OCI-LY7 (cell line): ENCODE data around the gene DUSP2. TPM values are rescaled to one million over a fixed set of nuclear protein-coding genes. Genes with fewer than 3 reads are reported as not detected.

Experiments used
- BruUV-seq: library from RNA; stranded (reverse); fragments of 400-500 nt; replicated peaks from 2 replicates; lab custom pipeline; 2021; lab: Mats Ljungman, UMichigan
- CTCF ChIA-PET: fragments of 300-600 bp; sonication (Branson Sonifier 250); formaldehyde crosslinking; loops from one replicate; lab custom pipeline; 2022; ENCODE audit warnings: antibody characterized with exemption; ENCODE audit not compliant: unreplicated experiment; lab: Charles Lee
- POLR2A ChIA-PET: fragments of 300-600 bp; sonication (Branson Sonifier 250); formaldehyde crosslinking; loops from one replicate; lab custom pipeline; 2022; ENCODE audit warnings: antibody characterized with exemption; lab: Charles Lee
- DNase-seq: peaks from one replicate; pipeline ENCODE4 v3.0.0-alpha.2; 2015; ENCODE audit warnings: low spot score
- H2AFZ ChIP-seq: fragments of 200-600 bp; sonication (generic), shearing (Covaris generic); 2 replicates; pipeline ENCODE4 v1.6.1; 2014; ENCODE audit warnings: mild to moderate bottlenecking, antibody characterized with exemption, low read length, moderate library complexity
- H3K27ac ChIP-seq: fragments of 200-600 bp; sonication (generic); 2 replicates; pipeline ENCODE4 v1.5.1; 2014; ENCODE audit warnings: mixed run types, low read depth, mild to moderate bottlenecking, moderate library complexity, low read length, inconsistent platforms; ENCODE audit not compliant: poor library complexity, severe bottlenecking
- H3K36me3 ChIP-seq: fragments of 200-600 bp; sonication (generic); 2 replicates; pipeline ENCODE4 v1.6.1; 2014; ENCODE audit warnings: mild to moderate bottlenecking, antibody characterized with exemption, low read length, moderate library complexity, mixed read lengths; ENCODE audit not compliant: insufficient read depth
- H3K4me1 ChIP-seq: fragments of 200-600 bp; sonication (generic); 2 replicates; pipeline ENCODE4 v1.5.1; 2014; ENCODE audit warnings: mild to moderate bottlenecking, low read length; ENCODE audit not compliant: insufficient read depth, poor library complexity, severe bottlenecking
- H3K4me2 ChIP-seq: fragments of 200-600 bp; sonication (generic); 2 replicates; pipeline ENCODE4 v1.6.1; 2014; ENCODE audit warnings: mild to moderate bottlenecking, low read length
- H3K4me3 ChIP-seq: fragments of 200-600 bp; sonication (generic); 2 replicates; pipeline ENCODE4 v1.5.1; 2014; ENCODE audit warnings: mild to moderate bottlenecking, low read depth, low read length; ENCODE audit not compliant: poor library complexity, severe bottlenecking
- H3K79me2 ChIP-seq: fragments of 200-600 bp; sonication (generic); 2 replicates; pipeline ENCODE4 v1.6.1; 2016; ENCODE audit warnings: low read depth, mild to moderate bottlenecking, low read length, moderate library complexity, mixed read lengths; ENCODE audit not compliant: insufficient read depth
- H3K9me2 ChIP-seq: fragments of 200-600 bp; sonication (generic); 2 replicates; pipeline ENCODE4 v1.6.1; 2016; ENCODE audit warnings: mild to moderate bottlenecking, low read length, mixed read lengths; ENCODE audit not compliant: insufficient read depth
- H3K9me3 ChIP-seq: fragments of 200-600 bp; sonication (generic); 2 replicates; pipeline ENCODE4 v1.6.1; 2014; ENCODE audit warnings: mild to moderate bottlenecking, mixed run types, low read length, mixed read lengths
- H4K20me1 ChIP-seq: fragments of 200-600 bp; sonication (generic); 2 replicates; pipeline ENCODE4 v1.6.1; 2014; ENCODE audit warnings: mild to moderate bottlenecking, antibody characterized with exemption, low read length, moderate library complexity, mixed read lengths; ENCODE audit not compliant: insufficient read depth
- CTCF ChIP-seq: fragments of 200-600 bp; sonication (generic); conservative IDR thresholded peaks from 2 replicates; pipeline ENCODE4 v1.5.1; 2014; ENCODE audit warnings: mild to moderate bottlenecking, antibody characterized with exemption, low read length, moderate library complexity, mixed read lengths
- EZH2phosphoT487 ChIP-seq: fragments of 200-600 bp; sonication (generic); IDR thresholded peaks from 2 replicates; pipeline ENCODE4 v1.6.1; 2018; ENCODE audit warnings: low read depth, borderline replicate concordance, mild to moderate bottlenecking, mixed run types, antibody characterized with exemption, low read length, moderate library complexity, mixed read lengths
- intact Hi-C: fragments of 100-400 bp; cut with micrococcal nuclease; formaldehyde crosslinking; loops from one replicate; pipeline ENCODE4 v1.10.0; 2022; ENCODE audit not compliant: unreplicated experiment
- total RNA-seq, 2 experiments: library from RNA; depleted of rRNA in 1 of 2; stranded (reverse); fragments of >200 nt in 1 of 2; shearing (Covaris generic) in 1 of 2; gene quantifications; 2 replicates each; pipeline ENCODE4 v1.2.3, GENCODE V29; 2014 to 2022

DUSP2 gene
- total RNA-seq, 2 experiments from 2014 or later: 37.3 to 110 TPM

- ChIA-PET CTCF (no interaction called here), POLR2A (no interaction called here)
- no peaks in the 10 kb centered on the region for H3K9me3 ChIP-seq
- intact Hi-C loops: no loop called here
- no peaks in the 10 kb centered on the region for H3K36me3 ChIP-seq
- BruUV-seq: no TSS peak
- DNase-seq: no peak
- H3K27ac ChIP-seq: no peak overlapping the region
- TF ChIP-seq CTCF (no peak), EZH2phosphoT487 (no peak)
- H4K20me1 ChIP-seq: no peaks in the 10 kb centered on the region
- H3K79me2 ChIP-seq: no peaks in the 10 kb centered on the region
- H3K4me1 ChIP-seq: no peaks in the 10 kb centered on the region
- H2AFZ ChIP-seq: no peak overlapping the region
- H3K4me2 ChIP-seq: no peak overlapping the region
- no peak overlapping the region for H3K4me3 ChIP-seq
- H3K9me2 ChIP-seq: no peaks in the 10 kb centered on the region
These were observed 35.2 kb downstream of the DUSP2 start for GRCh38 chr2:96109931-96110511.

- ChIA-PET POLR2A (no interaction called here), CTCF (no interaction called here)
- no peak for TF ChIP-seq CTCF
- TF ChIP-seq EZH2phosphoT487: no peak
- intact Hi-C loops: no loop called here
- no TSS peak for BruUV-seq
- no peaks in the 10 kb centered on the region for H3K79me2 ChIP-seq
- no peak for DNase-seq
- H3K4me2 ChIP-seq: no peak overlapping the region
- H3K36me3 ChIP-seq: no peaks in the 10 kb centered on the region
- no peaks in the 10 kb centered on the region for H4K20me1 ChIP-seq
- no peak overlapping the region for H3K27ac ChIP-seq
- H3K4me1 ChIP-seq: no peaks in the 10 kb centered on the region
- H3K4me3 ChIP-seq: no peak overlapping the region
- no peaks in the 10 kb centered on the region for H3K9me2 ChIP-seq
- H3K9me3 ChIP-seq: no peaks in the 10 kb centered on the region
- H2AFZ ChIP-seq: no peak overlapping the region
These were observed 35.9 kb downstream of the DUSP2 start for GRCh38 chr2:96109361-96109680.

GRCh38 chr2:96108541-96109360 is 36.5 kb downstream of the DUSP2 start:
- Histone ChIP-seq H3K79me2 (no peaks in the 10 kb centered on the region), H2AFZ (no peak overlapping the region), H3K36me3 (no peaks in the 10 kb centered on the region), H3K27ac (no peak overlapping the region), H4K20me1 (no peaks in the 10 kb centered on the region), H3K9me2 (no peaks in the 10 kb centered on the region), H3K4me3 (no peak overlapping the region), H3K9me3 (no peaks in the 10 kb centered on the region), H3K4me1 (no peaks in the 10 kb centered on the region), H3K4me2 (no peak overlapping the region)
- CTCF ChIA-PET: no interaction called here
- DNase-seq: no peak
- TF ChIP-seq CTCF: no peak
- TF ChIP-seq EZH2phosphoT487: no peak
- no TSS peak for BruUV-seq
- POLR2A ChIA-PET: interaction anchor here (0.5 kb wide), 1 partner anchor 270 kb away, joined by 3 read pairs; no protein-coding TSS in a partner anchor
- intact Hi-C loops: no loop called here
